ELF-1 (cell line): ENCODE data around the gene EPHA1.
"Not testable (repeated sequence)": the region's sequence is repeated elsewhere in the genome, so short reads cannot be mapped to it uniquely, and the experiment has no call there.

Source experiments
- DNase-seq: peaks from one replicate; pipeline ENCODE4 v3.0.0-alpha.2; 2016; ENCODE audit warnings: low read depth, low spot score

The EPHA1 gene

DNA sequence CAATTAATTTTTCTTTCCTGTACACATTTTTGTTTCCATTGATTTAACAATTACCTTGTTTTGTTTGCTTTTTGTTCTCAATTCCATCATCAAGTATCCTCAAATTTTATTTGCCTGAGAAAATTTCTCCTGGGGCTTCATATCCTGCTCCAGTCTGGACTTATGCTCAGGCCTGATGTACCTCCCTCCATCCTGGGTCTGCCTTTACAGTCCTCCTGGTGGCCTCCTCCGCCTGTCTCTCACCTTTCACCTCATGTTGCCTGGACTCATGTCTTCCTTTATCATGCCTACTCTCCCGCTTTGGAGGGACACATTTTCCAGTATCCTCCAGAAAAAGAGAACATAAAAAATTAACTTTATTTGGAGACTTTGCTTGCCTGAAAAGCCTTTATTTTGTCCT is 22.5 kb upstream of the EPHA1 start:
- no peak for DNase-seq

DNA sequence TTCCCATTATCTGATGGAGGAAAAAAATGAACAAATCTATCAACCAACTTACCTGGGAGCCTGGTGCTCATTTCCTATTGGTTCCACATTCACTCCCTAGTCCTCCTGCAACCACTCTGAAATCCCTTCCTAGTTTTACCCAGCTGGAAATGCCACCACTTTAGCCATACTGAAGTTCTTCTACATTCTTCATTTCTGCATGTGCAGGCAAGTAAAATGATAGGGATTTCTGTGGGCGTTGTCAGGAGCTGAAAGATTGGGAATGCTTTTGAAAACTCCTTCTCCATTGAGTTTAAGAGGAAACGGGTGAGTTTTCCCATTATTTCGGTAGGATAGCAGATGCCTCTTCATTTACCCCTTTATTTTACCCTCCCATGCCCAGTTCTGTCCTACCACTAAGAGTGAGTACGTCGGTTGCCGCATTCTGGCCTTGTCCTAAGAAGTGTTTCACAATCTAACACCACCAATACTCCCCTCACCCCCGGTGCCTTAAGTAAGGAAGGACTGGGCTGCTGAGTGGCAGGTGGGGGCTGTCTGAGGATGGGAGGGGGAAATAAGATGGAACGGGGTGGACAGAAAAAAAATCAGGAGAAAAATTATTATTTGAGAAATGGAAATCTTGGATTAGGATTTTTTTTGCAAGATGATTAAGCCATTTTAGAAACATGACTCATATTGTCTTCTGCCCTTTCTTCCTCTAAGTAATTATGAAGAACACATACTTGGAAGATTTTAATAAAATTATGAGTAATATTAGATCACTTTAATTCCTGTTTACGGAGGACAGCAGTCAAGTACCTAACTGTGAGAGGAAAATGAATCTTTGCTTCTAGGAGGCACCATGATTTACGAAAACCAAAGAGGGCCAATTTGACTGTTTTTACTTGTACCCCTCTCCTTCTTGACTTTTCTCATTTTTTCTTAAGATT is 21.4 kb upstream of the EPHA1 start:
- DNase-seq: no peak

DNA sequence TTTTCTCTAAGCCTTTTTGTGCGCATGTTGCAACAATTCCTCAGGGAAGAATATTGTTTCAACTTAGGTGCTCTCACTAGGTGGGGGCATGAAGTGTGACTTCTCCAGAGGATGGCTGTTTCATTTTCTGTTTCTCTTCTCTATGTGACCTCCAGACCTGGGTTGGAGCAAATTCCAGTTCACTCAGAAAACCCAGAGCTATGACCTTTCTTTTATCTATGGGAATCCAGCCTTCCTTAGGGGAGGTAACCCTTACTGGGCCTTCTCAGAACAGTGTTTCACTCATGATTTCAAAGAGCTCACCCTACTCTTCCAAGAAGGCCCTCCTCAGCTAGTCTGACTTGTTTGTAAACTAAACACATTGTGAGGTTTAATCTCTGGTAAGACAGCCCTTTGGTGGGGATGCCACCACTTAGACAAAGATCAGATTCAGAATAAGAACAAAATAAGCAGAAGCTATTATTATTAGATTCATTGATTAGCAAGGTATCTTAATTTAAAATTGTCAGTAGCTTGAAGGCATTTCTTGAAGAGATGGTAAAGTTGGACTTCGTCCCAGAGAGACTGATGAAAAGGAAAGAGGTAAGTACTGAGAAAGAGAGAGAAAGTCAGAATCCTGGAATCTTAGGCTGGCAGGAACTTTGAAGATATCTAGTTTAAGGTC is 18.0 kb upstream of the EPHA1 start:
- DNase-seq: no peak

DNA sequence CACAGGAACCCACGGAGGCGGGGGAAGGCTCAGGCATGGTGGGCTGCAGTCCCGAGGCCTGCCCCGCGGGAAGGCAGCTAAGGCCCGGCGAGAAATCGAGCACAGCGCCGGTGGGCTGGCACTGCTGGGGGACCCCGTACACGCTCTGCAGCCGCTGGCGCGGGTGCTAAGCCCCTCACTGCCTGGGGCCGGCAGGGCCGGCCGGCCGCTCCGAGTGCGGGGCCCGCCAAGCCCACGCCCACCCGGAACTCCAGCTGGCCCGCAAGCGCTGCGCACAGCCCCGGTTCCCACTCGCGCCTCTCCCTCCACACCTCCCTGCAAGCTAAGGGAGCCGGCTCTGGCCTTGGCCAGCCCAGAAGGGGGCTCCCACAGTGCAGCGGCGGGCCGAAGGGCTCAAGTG is 15.8 kb upstream of the EPHA1 start:
- not testable (repeated sequence) for DNase-seq

DNA sequence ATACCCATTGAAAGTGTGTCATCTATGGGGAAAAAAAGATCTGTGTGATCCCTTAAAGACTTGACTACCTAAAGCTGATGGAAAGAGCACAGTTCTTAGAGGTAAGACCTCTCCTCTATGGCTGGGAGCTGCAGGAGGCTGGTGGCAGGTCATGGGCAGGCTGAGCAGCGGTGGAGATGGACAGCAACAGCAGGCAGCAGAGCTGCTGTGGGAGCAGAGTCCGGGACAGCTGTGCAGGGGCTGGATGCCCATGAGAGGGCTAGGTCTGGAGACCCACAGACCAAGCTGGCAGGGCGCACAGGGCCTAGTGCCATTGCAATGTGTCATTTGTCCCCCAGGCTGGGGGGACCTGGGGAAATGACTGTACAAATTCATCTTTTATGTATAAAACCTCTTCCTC is 13.4 kb upstream of the EPHA1 start:
- DNase-seq: no peak

DNA sequence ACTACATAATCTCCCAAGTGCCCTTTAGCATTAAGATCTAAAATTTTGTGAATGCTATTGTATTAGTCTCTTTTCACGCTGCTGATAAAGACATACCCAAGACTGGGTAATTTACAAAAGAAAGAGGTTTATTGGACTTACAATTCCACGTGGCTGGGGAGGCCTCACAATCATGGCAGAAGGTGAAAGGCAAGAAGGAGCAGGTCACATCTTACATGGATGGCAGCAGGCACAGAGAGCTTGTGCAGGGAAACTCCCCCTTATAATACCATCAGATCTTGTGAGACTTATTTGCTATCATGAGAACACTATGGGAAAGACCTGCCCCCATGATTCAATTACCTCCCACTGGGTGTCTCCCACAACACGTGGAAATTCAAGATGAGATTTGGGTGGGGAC is 12.0 kb upstream of the EPHA1 start:
- not testable (repeated sequence) for DNase-seq

DNA sequence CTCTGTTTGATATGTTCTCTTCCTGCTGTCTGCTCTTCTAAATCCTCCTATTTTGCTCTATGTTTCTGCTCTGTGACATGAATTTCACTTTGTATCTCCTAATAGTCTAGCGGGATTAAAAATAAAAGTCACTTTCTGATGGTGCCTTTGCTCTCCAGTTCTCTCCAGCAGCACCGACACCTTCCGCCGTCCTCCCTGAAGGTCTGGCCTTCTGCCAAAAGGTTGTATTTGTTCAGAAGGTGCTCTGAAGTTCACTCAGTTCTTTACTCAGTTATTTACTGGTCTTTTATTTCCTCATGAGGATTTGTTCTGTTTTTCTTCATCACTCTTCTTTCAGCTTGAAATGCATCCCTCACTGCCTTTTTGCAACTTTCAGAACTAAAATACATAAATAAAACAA is 11.2 kb upstream of the EPHA1 start:
- no peak for DNase-seq

DNA sequence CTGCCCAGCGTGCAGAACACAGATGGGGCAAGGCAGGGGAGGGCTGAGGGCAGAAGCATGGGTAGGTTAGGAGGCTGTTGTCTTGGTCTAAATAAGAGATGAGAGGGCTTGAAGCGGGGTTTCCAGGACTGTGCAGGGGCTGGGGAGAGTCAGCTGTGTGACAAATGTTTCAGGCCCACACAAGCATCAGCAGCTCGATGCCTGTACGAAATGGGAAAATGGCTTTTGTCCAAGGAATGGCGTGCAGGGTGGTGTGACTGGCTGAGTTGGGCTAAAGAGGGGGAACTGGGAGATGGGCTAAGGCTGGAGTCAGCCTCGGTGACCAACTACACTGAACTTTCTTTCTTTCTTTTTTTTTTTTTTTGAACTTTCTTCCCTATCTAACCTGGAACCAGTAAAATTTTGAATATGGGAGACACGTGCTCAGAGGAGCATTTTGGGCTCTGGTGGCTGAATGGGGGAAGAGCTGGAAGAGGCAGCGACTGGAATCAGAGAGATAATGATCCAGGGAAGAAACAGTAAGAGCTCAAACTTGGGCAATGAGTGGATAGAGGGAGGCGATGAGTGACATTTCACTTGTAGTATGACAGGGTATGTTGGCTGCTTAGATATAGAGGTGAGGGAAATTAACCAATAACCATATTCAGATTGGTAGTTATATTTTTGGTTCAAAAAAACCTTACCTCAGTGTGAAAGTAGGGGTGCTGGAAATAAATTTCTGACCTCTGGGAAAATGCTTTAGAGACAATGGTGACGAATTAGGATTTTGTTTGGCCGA is 10.2 kb upstream of the EPHA1 start:
- DNase-seq: no peak

DNA sequence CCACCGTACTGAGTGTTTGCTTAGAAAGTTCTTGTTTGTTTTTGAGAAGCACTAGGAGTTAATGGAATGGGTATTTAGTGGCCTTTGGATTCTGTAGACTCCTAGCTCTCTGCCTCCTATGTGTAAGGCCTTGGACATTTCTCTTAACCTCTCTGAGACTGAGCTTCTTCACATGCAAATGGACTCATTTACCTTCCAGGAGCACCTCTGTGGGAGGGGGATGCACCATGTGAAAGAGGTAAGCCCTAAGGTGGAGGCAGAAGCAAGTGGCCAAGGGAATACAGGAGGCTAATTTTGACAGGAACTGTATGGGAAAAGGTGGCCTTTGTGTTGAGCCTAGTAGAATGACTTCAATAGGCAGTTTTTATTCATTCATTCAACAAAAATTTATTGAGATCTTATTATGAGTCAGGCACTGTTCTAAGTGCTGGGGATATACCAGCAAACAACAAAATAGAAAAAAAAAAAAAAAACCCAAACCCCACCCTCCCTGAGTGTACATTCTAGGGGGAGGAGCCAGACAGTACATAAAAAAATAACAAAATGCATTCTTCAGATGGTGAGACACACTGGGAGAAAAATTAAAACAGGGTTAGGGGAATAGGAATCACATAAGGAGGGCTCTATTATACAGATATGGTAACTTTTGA is 9.2 kb upstream of the EPHA1 start:
- DNase-seq: peak; percentile 29

DNA sequence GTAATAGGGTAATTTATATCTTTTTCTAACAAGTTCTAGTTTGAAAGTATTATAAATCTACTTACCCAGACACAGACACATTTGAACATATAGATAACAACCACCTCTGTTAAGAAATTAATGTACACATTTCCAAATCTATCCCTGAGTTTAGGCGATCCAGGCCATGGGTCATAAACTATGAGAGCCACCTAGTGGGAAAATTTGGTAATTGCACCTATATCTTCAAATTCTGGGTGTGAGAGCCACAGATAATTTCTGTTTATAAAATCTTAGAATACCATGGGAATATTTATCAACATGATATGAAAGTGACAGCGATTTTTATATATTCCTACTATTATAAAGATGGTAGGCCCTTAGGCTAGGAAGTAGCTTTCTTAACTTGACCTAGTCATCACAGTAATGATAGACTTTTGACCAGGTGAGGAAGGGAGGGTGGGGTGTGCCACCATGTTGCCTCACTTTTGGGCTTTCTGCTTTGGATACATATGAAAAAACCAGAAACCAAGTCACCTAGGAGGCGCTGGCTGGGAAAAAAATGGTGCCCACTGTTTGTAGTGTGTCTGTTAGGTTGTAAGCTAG is 8.0 kb upstream of the EPHA1 start:
- DNase-seq: no peak

DNA sequence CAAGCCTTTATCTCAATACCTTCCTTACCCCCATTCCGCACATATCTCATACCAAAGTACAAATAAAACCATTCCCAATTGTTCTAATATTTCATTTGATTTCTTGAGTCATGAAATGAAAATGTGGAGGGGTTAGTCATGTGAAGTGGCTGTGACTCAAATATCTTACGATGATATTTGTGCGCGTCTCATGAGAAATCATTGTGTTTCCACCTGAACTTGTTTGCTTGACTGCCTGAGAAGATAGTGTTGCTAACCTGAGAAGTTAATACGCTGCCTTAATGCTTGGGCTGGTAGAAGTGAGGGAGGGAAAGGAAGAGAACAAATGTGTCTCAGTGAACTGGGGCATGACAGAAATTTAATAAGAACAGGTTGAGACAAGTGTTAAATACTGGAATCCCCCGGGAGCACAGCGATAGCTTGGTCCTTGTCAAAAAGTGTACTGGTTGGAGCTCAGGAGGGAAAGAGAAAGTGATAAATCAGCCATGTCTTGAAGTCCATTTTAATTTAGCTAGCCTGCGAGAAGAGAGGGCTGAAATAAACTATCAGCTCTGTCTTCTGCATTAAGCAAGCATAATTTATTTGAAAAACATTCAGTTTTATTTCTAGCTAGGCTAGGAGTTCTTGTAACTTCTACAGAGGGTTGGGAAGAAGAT is 7.2 kb upstream of the EPHA1 start:
- DNase-seq: no peak

DNA sequence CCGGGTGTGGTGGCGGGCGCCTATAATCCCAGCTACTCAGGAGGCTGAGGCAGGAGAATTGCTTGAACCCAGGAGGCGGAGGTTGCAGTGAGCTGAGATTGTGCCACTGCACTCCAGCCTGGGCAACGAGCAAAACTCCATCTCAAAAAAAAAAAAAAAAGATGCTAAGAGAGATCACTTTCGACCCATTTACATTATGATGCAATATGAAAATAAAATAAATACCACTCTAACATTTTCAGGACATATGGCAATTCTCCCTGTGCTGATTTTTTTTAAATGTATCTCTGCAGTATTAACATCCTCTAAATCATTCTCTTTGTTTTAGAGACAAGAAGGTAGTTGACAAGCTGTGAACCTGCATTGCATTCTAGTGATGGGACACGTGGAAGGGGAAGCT is 6.6 kb upstream of the EPHA1 start:
- DNase-seq: not testable (repeated sequence)

DNA sequence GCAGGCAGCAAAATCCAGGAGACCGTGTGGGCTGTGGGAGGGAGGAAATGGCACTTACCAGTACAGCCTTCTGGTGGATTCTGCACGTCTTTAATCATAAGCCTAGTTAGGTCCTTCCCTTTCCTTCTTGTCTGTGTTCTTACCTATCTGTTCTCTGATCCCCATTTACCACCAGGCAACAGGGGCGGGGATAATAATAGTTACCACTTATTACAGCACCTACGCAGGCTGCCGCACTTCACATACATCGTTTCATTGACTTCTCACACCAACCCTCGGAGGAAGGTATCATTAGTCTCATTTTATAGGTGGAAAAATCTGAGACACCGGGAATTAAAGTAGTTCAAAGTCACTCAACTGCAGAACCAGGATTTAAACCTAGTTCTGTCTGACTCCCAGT is 4.5 kb upstream of the EPHA1 start:
- no peak for DNase-seq

DNA sequence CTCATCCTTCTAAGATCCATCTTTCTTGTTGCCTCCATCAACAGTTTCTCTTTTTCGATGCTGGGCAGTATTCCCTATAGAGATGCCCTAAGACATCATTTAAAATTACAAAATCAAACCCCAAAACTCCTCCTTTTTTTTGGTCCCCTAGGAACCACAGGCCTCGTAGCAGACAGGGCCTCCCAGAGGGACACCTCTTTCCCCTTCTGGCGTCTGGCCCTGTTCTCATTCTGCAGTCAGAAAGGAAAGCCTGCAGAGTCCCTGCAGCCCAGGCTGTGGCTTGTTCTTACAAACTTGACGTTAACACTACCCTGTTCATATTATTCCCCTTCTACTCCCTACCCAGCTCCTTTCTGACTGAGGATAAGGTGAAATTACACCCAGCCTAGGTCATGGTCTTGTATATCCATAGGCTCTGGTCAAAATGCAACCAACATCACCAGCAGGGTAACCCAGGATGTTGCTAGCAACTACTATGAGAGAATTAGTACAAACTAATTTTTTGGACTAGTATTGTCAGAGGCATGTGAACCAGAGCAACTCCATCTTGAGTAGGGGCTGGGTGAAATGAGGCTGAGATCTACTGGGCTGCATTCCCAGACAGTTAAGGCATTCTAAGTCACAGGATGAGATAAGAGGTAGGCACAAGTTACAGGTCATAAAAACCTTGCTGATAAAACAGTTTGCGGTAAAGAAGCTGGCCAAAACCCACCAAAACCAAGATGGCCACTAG is 3.5 kb upstream of the EPHA1 start:
- DNase-seq: no peak

DNA sequence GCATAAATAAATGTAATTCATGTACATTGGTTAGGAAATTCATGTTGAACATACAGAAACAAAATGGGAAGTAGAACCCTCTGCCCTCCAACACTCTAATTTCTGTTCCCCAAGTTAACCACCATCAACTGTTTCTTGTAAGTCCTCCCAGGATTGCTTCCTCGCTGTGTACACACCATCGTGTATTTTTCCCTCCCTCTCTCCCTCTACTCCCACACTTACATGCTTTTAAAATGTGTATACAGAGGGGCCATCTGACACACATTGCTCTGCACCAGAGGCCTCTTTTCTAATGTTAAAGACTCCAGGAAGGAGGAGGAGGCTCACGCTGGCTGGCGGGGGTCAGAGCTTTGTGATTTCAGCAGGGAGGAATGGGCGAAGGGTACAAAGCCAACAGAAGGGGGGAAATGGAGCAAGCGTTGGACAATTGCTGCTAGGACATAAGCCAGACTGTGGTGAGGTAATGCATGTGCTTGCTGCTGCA is 1.9 kb upstream of the EPHA1 start:
- DNase-seq: peak; percentile 55

DNA sequence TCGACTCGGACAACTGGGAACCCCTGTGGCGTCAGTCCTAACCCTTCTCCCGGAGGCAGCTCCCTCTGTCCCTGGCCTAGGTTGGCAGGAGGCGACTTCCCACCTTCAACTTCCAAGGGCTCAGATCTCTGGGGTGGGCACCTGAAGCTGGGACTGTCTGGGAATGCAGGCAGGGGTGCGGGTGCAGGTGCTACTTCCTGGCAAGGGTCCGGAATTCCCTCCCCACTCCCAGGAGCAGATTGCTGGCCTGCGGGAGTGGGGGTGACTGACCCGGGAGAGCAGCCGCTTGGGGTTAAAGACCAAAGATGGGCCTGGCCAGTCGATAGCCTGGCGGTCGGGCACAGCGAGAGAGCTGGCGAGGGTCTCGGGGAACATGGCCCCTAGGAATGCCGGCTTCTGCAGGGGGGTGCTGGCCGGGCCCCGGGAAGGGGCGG is 387 bp downstream of the EPHA1 start:
- peak; percentile 30 for DNase-seq

DNA sequence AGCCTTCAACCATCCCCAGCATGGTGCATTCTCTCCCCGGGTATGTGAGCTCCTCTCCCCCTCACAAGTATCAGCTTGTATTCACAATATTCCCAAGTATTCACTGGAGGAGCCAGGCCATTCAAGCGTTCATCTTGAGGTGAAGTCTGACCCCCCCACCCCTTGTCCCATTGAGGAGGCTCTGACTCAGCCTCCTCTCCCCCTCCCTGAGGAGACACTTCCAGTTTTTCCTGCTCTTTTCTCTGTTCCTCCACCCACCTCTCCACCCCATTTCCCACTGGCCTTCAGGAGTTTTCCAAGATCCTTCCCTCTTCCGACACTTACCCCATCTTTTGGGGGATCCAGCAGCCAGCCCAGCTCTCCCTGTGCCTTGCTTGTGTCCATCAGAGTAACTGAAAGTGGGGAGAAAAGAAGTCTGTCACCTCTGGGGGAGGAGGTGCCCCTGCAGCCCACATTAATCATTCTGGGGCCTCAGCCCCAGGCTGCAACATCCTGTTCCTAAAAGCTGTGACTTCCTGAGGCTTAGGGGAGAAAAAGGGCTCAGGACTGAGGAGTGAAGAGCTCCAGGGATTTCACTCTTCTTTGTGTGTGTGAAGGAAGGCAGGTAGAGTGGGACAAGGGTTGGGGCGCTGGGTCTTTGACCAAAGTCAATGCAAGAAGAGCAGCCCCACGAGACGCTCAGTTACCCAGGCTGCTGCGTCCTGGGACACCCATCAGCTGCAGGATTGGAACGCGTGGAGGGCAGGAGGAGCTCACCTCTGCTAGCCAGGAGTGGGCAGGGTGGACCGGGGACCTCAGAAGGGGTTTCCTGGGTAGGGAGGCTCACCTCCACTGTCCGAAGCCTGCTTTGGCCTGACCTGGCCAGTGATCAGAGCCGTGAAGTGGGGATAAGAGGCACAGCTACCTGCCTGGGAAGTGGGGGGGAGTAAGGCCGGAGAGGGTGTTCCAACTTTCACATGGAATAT is 1.1 kb downstream of the EPHA1 start:
- DNase-seq: no peak

DNA sequence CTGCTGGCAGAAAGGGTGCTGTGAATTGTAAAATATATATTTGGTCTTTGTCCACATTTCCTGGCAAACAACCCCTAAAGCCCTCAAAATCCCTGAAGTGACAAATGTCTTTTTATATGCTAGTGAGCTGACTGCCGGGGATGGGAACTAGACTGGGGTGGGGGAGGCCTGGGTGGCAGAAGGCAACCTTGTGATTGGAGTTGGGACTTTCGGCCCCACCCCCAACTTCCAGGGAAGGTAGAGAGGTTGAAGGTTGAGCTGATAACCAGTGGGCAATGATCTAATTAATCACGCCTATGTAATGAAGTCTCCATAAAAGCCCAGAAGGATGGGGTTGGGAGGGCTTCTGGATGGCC is 2.7 kb downstream of the EPHA1 start:
- peak; percentile 69 for DNase-seq
